HG03025 (cell line): Measurements from ENCODE around the gene SDR42E2.
"Not testable (repeated sequence)": the region's sequence is repeated elsewhere in the genome, so short reads cannot be mapped to it uniquely, and the experiment has no call there.

ENCODE experiments used
- ATAC-seq: cut with Tn5 transposase; IDR thresholded peaks from one replicate; pipeline ENCODE4 v1.9.1; 2021; ENCODE audit warnings: mild to moderate bottlenecking, moderate library complexity; ENCODE audit not compliant: unreplicated experiment, low FRiP score

The SDR42E2 gene

DNA sequence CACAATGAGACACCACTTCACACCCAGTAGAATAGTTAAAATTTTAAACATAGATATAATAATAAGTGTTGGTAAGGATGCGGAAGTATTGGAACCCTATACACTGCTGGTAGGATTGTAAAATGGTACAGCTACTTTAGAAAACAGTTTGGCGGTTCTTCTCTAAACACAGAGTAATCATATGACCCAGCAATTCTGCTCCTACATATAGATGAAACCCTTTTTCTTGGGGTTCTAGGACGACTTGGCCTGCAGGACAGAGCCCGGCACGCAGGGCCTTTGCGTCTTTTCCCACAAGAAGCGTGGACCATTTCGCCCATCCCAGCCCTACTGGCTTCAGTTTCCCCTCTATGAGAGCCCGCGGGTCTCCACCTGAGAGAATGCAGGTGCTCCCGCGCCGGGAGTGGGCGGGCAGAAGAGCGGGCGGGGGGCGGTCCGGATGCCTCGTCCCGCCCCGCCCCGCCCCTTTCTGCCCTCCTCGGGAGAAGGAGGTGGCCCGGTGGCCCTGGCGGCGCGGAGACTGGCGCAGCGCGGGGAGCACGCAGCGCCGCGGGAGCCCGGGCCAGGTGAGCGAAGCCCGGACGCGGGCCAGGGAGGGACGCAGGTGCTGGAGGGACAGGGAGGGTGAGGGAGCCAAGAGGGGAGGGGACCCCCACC is at the start of gene SDR42E2:
Gene SDR42E2 (plus strand): TSS at position 508 of the 657 bp plus-strand sequence. CDS start 3,077 bp downstream, outside the sequence.
- ATAC-seq: no peak

DNA sequence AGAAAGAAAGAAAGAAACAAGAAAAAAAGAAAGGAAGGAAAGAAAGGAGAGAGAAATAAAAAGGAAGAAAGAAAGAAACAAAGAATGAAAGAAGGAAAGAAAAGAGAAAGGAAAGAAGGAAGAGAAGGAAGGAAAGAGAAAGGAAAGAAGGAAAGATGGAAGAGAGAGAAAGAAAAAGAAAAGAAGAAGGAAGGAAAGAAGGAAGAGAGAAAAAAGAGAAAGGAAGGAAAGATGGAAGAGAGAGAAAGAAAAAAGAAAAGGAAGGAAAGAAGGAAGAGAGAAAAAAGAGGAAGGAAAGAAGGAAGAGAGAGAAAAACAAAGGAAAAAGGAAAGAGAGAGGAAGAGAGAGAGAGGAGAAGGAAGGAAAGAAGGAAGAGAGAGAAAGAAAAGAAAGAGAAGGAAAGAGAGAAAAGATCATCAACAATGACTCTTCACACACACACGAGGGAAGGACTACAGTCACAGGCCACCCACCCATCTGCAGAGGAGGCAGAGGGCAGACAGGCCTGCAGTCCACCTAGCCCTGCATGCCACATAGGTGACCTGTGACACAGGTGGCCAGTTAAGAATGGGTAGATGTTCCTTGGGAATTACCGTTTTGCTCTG is 46.1 kb upstream of the SDR42E2 start:
- no peak for ATAC-seq

- no peak for ATAC-seq
These were observed 44.7 kb upstream of the SDR42E2 start for GRCh38 chr16:22117609-22118008.

- no peak for ATAC-seq
These were observed 41.9 kb upstream of the SDR42E2 start for GRCh38 chr16:22120440-22120839.

GRCh38 chr16:22122239-22122638 is 40.1 kb upstream of the SDR42E2 start:
- ATAC-seq: no peak

DNA sequence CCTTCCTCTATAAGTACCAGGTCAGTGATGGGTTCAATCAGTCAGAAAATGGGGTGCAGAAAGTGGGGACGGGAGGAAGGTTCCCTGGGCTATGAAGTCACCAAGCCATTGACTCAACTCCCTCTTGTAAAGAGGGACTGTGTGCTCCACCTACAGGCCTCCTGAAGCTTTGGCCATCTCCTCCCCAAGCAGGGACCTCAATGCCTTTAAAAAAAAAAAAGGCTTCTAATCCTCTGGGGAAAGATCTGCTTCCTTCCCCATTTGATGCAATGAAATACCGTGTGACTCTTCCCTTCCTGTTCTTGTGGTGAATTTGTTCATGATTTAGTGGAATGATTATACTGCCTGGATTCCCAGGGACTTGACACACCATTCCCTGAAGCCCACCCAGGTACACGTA is 39.2 kb upstream of the SDR42E2 start:
- ATAC-seq: no peak

GRCh38 chr16:22123759-22124490 is 38.4 kb upstream of the SDR42E2 start:
- no peak for ATAC-seq

GRCh38 chr16:22124583-22125284 is 37.6 kb upstream of the SDR42E2 start:
- ATAC-seq: no peak

- no peak for ATAC-seq
These were observed 36.2 kb upstream of the SDR42E2 start for GRCh38 chr16:22126037-22126558.

DNA sequence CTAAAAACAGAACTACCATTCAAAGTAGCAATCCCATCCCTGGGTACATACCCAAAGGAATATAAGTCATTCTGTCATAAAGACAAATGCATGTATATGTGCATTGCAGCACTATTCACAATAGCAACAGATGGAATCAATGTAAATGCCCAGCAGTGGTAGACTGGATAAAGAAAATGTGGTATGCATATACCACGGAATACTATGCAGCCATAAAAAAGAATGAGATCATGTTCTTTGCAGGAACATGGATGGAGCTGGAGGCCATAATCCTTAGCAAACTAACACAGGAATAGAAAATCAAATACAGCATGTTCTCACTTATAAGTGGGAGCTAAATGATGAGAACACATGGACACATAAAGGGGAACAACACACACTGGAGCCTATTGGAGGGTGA is 33.8 kb upstream of the SDR42E2 start:
- not testable (repeated sequence) for ATAC-seq

DNA sequence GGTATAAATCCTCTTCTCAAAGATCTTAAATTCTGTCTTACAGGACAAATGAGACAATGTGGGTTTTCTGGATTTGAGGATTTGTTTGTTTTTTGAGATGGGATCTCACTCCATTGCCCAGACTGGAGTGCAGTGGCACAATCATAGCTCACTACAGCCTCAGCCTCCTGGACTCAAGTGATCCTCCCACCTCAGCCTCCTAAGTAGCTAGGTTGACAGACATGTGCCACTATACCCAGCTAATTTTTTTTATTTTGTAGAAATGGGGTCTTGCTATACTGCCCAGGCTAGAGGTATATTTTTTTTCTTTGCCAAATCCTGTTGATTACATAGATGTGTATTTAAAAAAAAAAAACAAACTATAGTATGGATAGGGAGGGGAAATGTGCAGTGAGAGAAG is 31.8 kb upstream of the SDR42E2 start:
- no peak for ATAC-seq

GRCh38 chr16:22132801-22133200 is 29.5 kb upstream of the SDR42E2 start:
- no peak for ATAC-seq

- no peak for ATAC-seq
These were observed 23.8 kb upstream of the SDR42E2 start for GRCh38 chr16:22138482-22138881.

DNA sequence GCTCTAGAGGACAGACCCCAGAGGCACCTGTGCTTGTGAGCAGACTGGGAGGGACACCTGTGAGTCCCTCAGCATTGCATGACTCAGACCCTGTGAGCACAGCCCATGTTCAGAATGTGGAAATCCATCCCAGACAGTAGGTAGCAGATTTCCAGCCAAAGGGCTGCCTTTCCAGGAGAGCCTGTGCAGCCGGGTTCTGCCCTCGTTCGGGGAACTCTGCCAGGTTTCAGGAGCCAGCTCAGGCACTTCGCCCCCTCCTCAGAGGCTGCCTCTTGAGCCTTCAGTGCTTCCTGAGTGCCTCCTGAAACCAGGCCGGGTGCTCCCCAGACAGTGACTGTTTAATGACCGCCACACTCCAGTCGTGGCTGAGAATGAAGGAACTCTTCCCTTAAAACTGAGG is 23.3 kb upstream of the SDR42E2 start:
- no peak for ATAC-seq

GRCh38 chr16:22139732-22140131 is 22.6 kb upstream of the SDR42E2 start:
- ATAC-seq: no peak

- ATAC-seq: no peak
These were observed 20.5 kb upstream of the SDR42E2 start for GRCh38 chr16:22141767-22142166.

DNA sequence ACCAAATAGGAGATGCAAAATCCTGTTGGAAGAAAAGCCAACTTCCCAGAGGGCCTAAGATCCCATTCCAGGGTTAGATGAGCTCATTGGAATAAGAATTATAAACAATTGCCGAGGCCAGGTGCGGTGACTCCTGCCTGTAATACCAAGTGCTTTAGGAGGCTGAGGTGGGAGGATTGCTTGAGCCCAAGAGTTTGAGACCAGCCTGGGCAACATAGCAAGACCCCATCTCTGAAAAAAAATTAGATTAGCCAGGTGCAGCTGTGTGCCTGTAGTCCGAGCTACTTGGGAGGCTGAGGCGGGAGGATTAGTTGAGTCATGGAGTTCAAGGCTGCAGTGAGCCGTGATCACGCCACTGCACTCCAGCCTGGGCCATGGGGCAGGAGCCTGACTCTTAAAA is 17.8 kb upstream of the SDR42E2 start:
- no peak for ATAC-seq

DNA sequence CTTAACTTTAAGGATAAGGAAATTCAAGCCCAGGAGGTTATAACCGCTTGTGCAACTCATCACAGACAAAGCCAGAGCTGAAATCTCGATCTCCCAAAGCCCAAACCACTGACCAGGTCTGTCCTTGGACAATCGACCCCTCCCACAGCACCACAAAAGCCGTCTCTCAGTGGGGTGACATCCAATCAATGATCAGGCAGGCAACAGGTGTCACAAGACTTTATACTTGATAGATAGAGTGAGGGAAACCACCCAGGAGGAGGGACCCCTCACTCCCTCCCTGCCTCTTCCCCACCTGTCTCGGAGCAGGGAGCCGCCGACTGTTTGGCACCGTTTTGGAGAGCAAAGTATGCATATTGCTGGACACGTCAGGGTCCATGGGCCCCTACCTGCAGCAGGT is 14.5 kb upstream of the SDR42E2 start:
- ATAC-seq: no peak

DNA sequence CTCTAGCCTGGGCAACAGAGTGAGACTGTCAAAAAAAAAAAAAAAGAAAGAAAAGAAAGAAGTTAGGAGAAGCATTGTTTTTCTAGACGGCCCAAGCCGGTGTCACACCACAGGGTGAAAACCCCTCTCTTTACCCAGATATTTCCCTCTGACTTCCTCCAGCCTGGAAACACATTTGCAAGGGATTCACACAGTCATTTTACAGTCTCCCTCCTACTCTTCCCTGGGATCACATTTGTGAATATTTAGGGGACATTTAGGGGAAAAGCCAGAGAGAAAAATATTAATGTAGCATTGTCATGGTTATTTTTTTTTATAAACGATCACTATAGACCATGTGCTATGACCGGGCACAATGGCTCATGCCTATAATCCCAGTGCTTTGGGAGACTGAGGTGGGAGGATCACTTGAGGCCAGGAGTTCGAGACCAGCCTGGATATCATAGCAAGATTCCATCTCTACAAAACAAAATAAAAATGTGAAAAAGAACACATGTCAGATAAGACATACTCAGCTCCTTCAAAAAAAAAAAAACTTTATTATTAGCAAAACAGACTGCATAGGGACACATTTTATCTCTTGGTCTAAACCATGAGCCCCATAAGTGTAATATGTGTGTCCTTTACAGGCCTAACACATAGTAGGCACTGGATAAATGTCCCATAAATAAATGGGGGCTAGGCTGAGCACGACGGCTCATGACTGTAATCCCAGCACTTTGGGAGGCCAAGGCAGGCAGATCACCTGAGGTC is 10.9 kb upstream of the SDR42E2 start:
- no peak for ATAC-seq

- ATAC-seq: no peak
These were observed 10.0 kb upstream of the SDR42E2 start for GRCh38 chr16:22152316-22152715.
